SK-N-SH treated with all-trans-retinoic acid at 6 μM for 48 hours (cell line): ENCODE data around the gene PRMT5.

Source experiments
- ATAC-seq: fragments of 200-7000 bp; cut with Tn5 transposase; 3 replicates; pipeline ENCODE4 v1.9.1; 2020; ENCODE audit warnings: mild to moderate bottlenecking, moderate library complexity
- ARNTL ChIP-seq: fragments of 450-650 bp; formaldehyde crosslinking; IDR thresholded peaks from 2 replicates; pipeline ENCODE4 v1.5.0; 2020; ENCODE audit warnings: low read depth, mild to moderate bottlenecking, moderate library complexity, borderline replicate concordance
- BACH2 ChIP-seq: fragments of 250-450 bp; sonication (Bioruptor Pico); IDR thresholded peaks from 2 replicates; pipeline ENCODE4 v1.9.0; 2021; ENCODE audit warnings: mild to moderate bottlenecking, borderline replicate concordance
- CREB5 ChIP-seq: fragments of 250-450 bp; sonication (Bioruptor Pico); IDR thresholded peaks from 2 replicates; pipeline ENCODE4 v1.5.1; 2020; ENCODE audit warnings: low read depth, mild to moderate bottlenecking, moderate library complexity
- CSDC2 ChIP-seq: fragments of 250-450 bp; sonication (Bioruptor Pico); IDR thresholded peaks from 2 replicates; pipeline ENCODE4 v1.5.0; 2020; ENCODE audit warnings: mild to moderate bottlenecking, moderate library complexity
- ESRRG ChIP-seq: fragments of 250-450 bp; sonication (Bioruptor Pico); IDR thresholded peaks from 2 replicates; pipeline ENCODE4 v1.6.1; 2021; ENCODE audit warnings: mild to moderate bottlenecking
- GLIS3 ChIP-seq: fragments of 250-450 bp; sonication (Bioruptor Pico); IDR thresholded peaks from 2 replicates; pipeline ENCODE4 v1.5.0; 2020; ENCODE audit warnings: mild to moderate bottlenecking, moderate library complexity
- ISL1 ChIP-seq: fragments of 250-450 bp; sonication (Bioruptor Pico); IDR thresholded peaks from 2 replicates; pipeline ENCODE4 v2.1.2; 2022; ENCODE audit warnings: mild to moderate bottlenecking, moderate library complexity
- PATZ1 ChIP-seq: fragments of 250-450 bp; sonication (Bioruptor Pico); IDR thresholded peaks from 2 replicates; pipeline ENCODE4 v1.8.0; 2020; ENCODE audit warnings: mild to moderate bottlenecking, moderate library complexity, borderline replicate concordance
- PPARA ChIP-seq: fragments of 250-450 bp; sonication (Bioruptor Pico); IDR thresholded peaks from 2 replicates; pipeline ENCODE4 v1.5.0; 2020; ENCODE audit warnings: mild to moderate bottlenecking, borderline replicate concordance
- TOX ChIP-seq: fragments of 250-450 bp; sonication (Bioruptor Pico); IDR thresholded peaks from 2 replicates; pipeline ENCODE4 v1.8.0; 2021; ENCODE audit warnings: mild to moderate bottlenecking, moderate library complexity, borderline replicate concordance
- TSHZ2 ChIP-seq: fragments of 250-450 bp; sonication (Bioruptor Pico); IDR thresholded peaks from 2 replicates; pipeline ENCODE4 v1.5.0; 2020; ENCODE audit warnings: mild to moderate bottlenecking, moderate library complexity
- ZC3H10 ChIP-seq: fragments of 250-450 bp; sonication (Bioruptor Pico); IDR thresholded peaks from 2 replicates; pipeline ENCODE4 v1.5.1; 2021; ENCODE audit warnings: mild to moderate bottlenecking, moderate library complexity
- ZFP3 ChIP-seq: fragments of 250-450 bp; sonication (Bioruptor Pico); IDR thresholded peaks from 2 replicates; pipeline ENCODE4 v1.5.0; 2020; ENCODE audit warnings: mild to moderate bottlenecking, moderate library complexity
- ZFP30 ChIP-seq: fragments of 450-650 bp; formaldehyde crosslinking; IDR thresholded peaks from 2 replicates; pipeline ENCODE4 v1.5.0; 2022; ENCODE audit warnings: mild to moderate bottlenecking, moderate library complexity
- ZNF8 ChIP-seq: fragments of 450-650 bp; formaldehyde crosslinking; IDR thresholded peaks from 2 replicates; pipeline ENCODE4 v1.5.0; 2020; ENCODE audit warnings: mild to moderate bottlenecking, moderate library complexity
- TF ChIP-seq, protein P1 (sequence below): fragments of 250-450 bp; sonication (Bioruptor Pico); IDR thresholded peaks from 2 replicates; pipeline ENCODE4 v1.8.0; 2021; ENCODE audit warnings: low read depth, mild to moderate bottlenecking, moderate library complexity, borderline replicate concordance

Gene PRMT5

GRCh38 chr14:22977684-22978486 is 48.7 kb upstream of the PRMT5 start (continued):
- peak; percentile 24; the same call in 1 of the 2 replicates for TF ChIP-seq ISL1 (CRISPR knock-in tag)
- no peak for TF ChIP-seq ZNF8
- no peak for TF ChIP-seq TOX (CRISPR knock-in tag)

- TF ChIP-seq TOX (CRISPR knock-in tag) = no peak
- ATAC-seq = no peak; the same call in 2 of the 3 replicates
Observed at GRCh38 chr14:22977434-22977683, 48.2 kb upstream of the PRMT5 start.

DNA sequence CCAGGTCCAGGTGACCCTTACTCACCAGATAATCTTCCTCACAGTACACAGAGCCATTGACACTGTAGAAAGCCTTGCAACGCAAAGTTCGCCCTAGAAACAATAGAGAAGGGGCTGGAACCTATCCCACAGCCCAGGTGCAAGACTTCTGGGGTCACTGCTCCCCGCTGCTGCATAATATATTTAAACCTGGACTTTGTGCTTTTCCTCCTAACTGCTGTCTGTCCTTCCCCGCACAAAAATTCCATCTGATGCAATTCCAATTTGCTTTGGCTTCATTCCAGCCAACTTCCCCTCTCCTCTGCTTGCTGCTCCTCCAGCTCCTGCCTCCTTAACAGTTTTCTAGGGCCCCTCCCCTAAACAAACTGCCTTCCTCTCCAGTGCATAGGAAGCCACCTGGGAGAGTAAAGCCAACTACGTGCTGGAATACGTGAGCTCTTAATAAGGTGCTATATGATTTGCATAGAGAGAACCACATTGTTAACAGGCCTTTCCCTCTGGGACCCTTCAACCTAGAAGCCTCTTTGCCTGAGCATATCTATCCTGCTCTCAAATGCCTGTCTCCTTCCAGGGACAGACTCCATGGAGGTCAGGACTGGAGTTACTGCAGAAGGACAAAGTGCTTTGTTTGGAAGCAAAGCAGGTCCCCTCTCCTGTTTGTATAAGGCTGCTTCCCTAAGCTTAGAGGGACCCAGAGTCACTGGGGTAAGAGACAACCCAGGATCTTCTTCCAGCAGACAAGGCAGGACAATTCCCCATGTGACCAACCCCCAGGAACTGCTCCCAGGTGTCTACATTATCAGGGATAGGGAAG is 47.7 kb upstream of the PRMT5 start:
- TF ChIP-seq CSDC2 (CRISPR knock-in tag) (no peak), GLIS3 (CRISPR knock-in tag) (no peak), CREB5 (CRISPR knock-in tag) (no peak), ZFP30 (CRISPR knock-in tag) (no peak), ARNTL (CRISPR knock-in tag) (no peak), PPARA (CRISPR knock-in tag) (no peak), ZC3H10 (CRISPR knock-in tag) (no peak), BACH2 (CRISPR knock-in tag) (no peak), ISL1 (CRISPR knock-in tag) (no peak), ZFP3 (CRISPR knock-in tag) (no peak)
- TF ChIP-seq, protein P1, sequence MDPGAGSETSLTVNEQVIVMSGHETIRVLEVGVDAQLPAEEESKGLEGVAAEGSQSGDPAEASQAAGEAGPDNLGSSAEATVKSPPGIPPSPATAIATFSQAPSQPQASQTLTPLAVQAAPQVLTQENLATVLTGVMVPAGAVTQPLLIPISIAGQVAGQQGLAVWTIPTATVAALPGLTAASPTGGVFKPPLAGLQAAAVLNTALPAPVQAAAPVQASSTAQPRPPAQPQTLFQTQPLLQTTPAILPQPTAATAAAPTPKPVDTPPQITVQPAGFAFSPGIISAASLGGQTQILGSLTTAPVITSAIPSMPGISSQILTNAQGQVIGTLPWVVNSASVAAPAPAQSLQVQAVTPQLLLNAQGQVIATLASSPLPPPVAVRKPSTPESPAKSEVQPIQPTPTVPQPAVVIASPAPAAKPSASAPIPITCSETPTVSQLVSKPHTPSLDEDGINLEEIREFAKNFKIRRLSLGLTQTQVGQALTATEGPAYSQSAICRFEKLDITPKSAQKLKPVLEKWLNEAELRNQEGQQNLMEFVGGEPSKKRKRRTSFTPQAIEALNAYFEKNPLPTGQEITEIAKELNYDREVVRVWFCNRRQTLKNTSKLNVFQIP (CRISPR knock-in tag) = no peak
- ATAC-seq = no peak

- no peak for ATAC-seq
- TF ChIP-seq CREB5 (CRISPR knock-in tag) (no peak), ESRRG (no peak), PATZ1 (CRISPR knock-in tag) (no peak), PPARA (CRISPR knock-in tag) (no peak), BACH2 (CRISPR knock-in tag) (no peak), TSHZ2 (CRISPR knock-in tag) (no peak)
- TF ChIP-seq, all 23 proteins: peak for 0
Observed at GRCh38 chr14:22974530-22975313, 45.5 kb upstream of the PRMT5 start.
